GM23338 (cell line): Measurements from ENCODE around the gene TMEM187. TPM values are rescaled to one million over a fixed set of nuclear protein-coding genes. Genes with fewer than 3 reads are reported as not detected.
A peak's percentile ranks its signal among the peaks of the same experiment; 100 is the strongest.

ENCODE experiments used
- ATAC-seq: fragments of 200-7000 bp; cut with Tn5 transposase; 3 replicates; pipeline ENCODE4 v1.9.1; 2020
- DNase-seq: peaks from one replicate; pipeline ENCODE4 v3.0.0-alpha.2; 2015; ENCODE audit warnings: low spot score
- H2AFZ ChIP-seq: fragments of 200-600 bp; sonication (generic); 2 replicates; pipeline ENCODE4 v1.8.0; 2016; ENCODE audit warnings: antibody characterized with exemption, mild to moderate bottlenecking, moderate library complexity
- H3F3A ChIP-seq: fragments of 200-600 bp; sonication (generic); replicated peaks from 2 replicates; pipeline ENCODE4 v1.8.0; 2017; ENCODE audit warnings: antibody characterized with exemption, mixed run types, low read depth
- H3K27ac ChIP-seq: fragments of 200-600 bp; sonication (generic); 2 replicates; pipeline ENCODE4 v1.6.1; 2016; ENCODE audit warnings: low read depth
- H3K27me3 ChIP-seq: fragments of 200-600 bp; sonication (generic); 2 replicates; pipeline ENCODE4 v1.8.0; 2016; ENCODE audit warnings: mild to moderate bottlenecking, mixed run types, moderate library complexity; ENCODE audit not compliant: insufficient read depth
- H3K36me3 ChIP-seq: fragments of 200-600 bp; sonication (generic); 2 replicates; pipeline ENCODE4 v1.8.0; 2016; ENCODE audit warnings: mild to moderate bottlenecking; ENCODE audit not compliant: insufficient read depth
- H3K4me1 ChIP-seq: fragments of 200-600 bp; sonication (generic); 2 replicates; pipeline ENCODE4 v1.8.0; 2016; ENCODE audit warnings: mild to moderate bottlenecking, moderate library complexity; ENCODE audit not compliant: insufficient read depth
- H3K4me2 ChIP-seq: fragments of 200-600 bp; sonication (generic); 2 replicates; pipeline ENCODE4 v1.7.1; 2017; ENCODE audit warnings: mixed run types
- H3K4me3 ChIP-seq: fragments of 200-600 bp; sonication (generic); 2 replicates; pipeline ENCODE4 v1.6.1; 2016; ENCODE audit warnings: mixed run types
- H3K79me2 ChIP-seq: fragments of 200-600 bp; sonication (generic); replicated peaks from 2 replicates; pipeline ENCODE4 v1.8.0; 2017; ENCODE audit warnings: mild to moderate bottlenecking; ENCODE audit not compliant: insufficient read depth
- H3K9me2 ChIP-seq: fragments of 200-600 bp; sonication (generic); 2 replicates; pipeline ENCODE4 v1.8.0; 2017; ENCODE audit not compliant: insufficient read depth
- H4K20me1 ChIP-seq: fragments of 200-600 bp; sonication (generic); replicated peaks from 2 replicates; pipeline ENCODE4 v1.8.0; 2017; ENCODE audit warnings: mild to moderate bottlenecking; ENCODE audit not compliant: insufficient read depth
- H3K27ac Mint-ChIP-seq: 2 replicates; pipeline ENCODE4 v1.8.0; 2020; ENCODE audit warnings: inconsistent platforms, mild to moderate bottlenecking, moderate library complexity, mixed read lengths
- H3K27me3 Mint-ChIP-seq: 3 replicates; pipeline ENCODE4 v1.8.0; 2022; ENCODE audit warnings: low read depth, mild to moderate bottlenecking, moderate library complexity, mixed read lengths, inconsistent platforms; ENCODE audit not compliant: insufficient read depth, poor library complexity
- H3K36me3 Mint-ChIP-seq: 3 replicates; pipeline ENCODE4 v1.8.0; 2021; ENCODE audit warnings: low read depth, mild to moderate bottlenecking, inconsistent platforms, moderate library complexity, mixed read lengths
- H3K4me1 Mint-ChIP-seq: 3 replicates; pipeline ENCODE4 v1.8.0; 2020; ENCODE audit warnings: mild to moderate bottlenecking, inconsistent platforms, mixed read lengths
- H3K4me3 Mint-ChIP-seq: 3 replicates; pipeline ENCODE4 v1.8.0; 2021; ENCODE audit warnings: moderate library complexity, mild to moderate bottlenecking, inconsistent platforms, mixed read lengths
- H3K9me3 Mint-ChIP-seq: 3 replicates; pipeline ENCODE4 v1.8.0; 2020; ENCODE audit warnings: moderate library complexity, mild to moderate bottlenecking, inconsistent platforms, mixed read lengths
- CREB1 ChIP-seq: fragments of 250-450 bp; sonication (Bioruptor Pico); IDR thresholded peaks from 2 replicates; pipeline ENCODE4 v1.5.0; 2020; ENCODE audit warnings: low read depth, mild to moderate bottlenecking, moderate library complexity
- CTCF ChIP-seq, 2 experiments: fragments of 200-600 bp in 1 of 2; sonication (generic) in 1 of 2; conservative IDR thresholded peaks; 2 replicates each; pipeline versions ENCODE4 v1.5.1 to v1.6.1; 2016 to 2017; ENCODE audit warnings: antibody characterized with exemption in 2 of 2, low read depth in 2 of 2, mild to moderate bottlenecking in 2 of 2, moderate library complexity in 1 of 2
- ETS1 ChIP-seq: IDR thresholded peaks from 2 replicates; pipeline ENCODE4 v1.6.1; 2016; ENCODE audit warnings: antibody characterized with exemption
- EZH2 ChIP-seq: fragments of 200-600 bp; sonication (generic); IDR thresholded peaks from one replicate; pipeline ENCODE4 v1.8.0; 2017; ENCODE audit warnings: antibody characterized with exemption, mild to moderate bottlenecking, low read depth; ENCODE audit not compliant: unreplicated experiment
- EZH2phosphoT487 ChIP-seq: fragments of 200-600 bp; sonication (generic); IDR thresholded peaks from one replicate; pipeline ENCODE4 v1.8.1; 2018; ENCODE audit warnings: antibody characterized with exemption; ENCODE audit not compliant: unreplicated experiment
- JUNB ChIP-seq: IDR thresholded peaks from one replicate; pipeline ENCODE4 v1.6.1; 2016; ENCODE audit warnings: antibody characterized with exemption; ENCODE audit not compliant: unreplicated experiment
- NANOG ChIP-seq: IDR thresholded peaks from 2 replicates; pipeline ENCODE4 v1.6.1; 2016; ENCODE audit warnings: antibody characterized with exemption, borderline replicate concordance
- POLR2AphosphoS5 ChIP-seq: IDR thresholded peaks from 2 replicates; pipeline ENCODE4 v1.6.1; 2016; ENCODE audit warnings: antibody characterized with exemption, low read depth
- STAT1 ChIP-seq: IDR thresholded peaks from one replicate; pipeline ENCODE4 v1.6.1; 2016; ENCODE audit warnings: antibody characterized with exemption; ENCODE audit not compliant: unreplicated experiment
- ZNF114 ChIP-seq: fragments of 250-450 bp; sonication (Bioruptor Pico); IDR thresholded peaks from 2 replicates; pipeline ENCODE4 v1.5.0; 2020; ENCODE audit warnings: mild to moderate bottlenecking, moderate library complexity
- ZNF331 ChIP-seq: fragments of 250-450 bp; sonication (Bioruptor Pico); IDR thresholded peaks from 2 replicates; pipeline ENCODE4 v1.5.0; 2020; ENCODE audit warnings: low read depth, mild to moderate bottlenecking, moderate library complexity
- ZNF462 ChIP-seq: fragments of 250-450 bp; sonication (Bioruptor Pico); IDR thresholded peaks from 2 replicates; pipeline ENCODE4 v1.5.0; 2020; ENCODE audit warnings: mild to moderate bottlenecking, moderate library complexity
- polyA plus RNA-seq: library from polyadenylated mRNA; unstranded; fragments of >200 nt; fragmentation: Nextera tagmentation; extraction: Ambion mirVana; gene quantifications from 2 replicates; pipeline ENCODE4 v1.2.1, GENCODE V29; 2016
- total RNA-seq: library from RNA; depleted of rRNA; stranded (reverse); fragments of >200 nt; shearing (Covaris generic); gene quantifications from 2 replicates; pipeline ENCODE4 v1.2.3, GENCODE V29; 2014
- TF ChIP-seq, protein P1 (sequence below): IDR thresholded peaks from one replicate; pipeline ENCODE4 v1.6.1; 2018; ENCODE audit warnings: antibody characterized with exemption; ENCODE audit not compliant: unreplicated experiment

TMEM187 gene
- total and polyA plus RNA-seq, 2 experiments from 2014 or later, result 2.5 to 4.4 TPM

DNA sequence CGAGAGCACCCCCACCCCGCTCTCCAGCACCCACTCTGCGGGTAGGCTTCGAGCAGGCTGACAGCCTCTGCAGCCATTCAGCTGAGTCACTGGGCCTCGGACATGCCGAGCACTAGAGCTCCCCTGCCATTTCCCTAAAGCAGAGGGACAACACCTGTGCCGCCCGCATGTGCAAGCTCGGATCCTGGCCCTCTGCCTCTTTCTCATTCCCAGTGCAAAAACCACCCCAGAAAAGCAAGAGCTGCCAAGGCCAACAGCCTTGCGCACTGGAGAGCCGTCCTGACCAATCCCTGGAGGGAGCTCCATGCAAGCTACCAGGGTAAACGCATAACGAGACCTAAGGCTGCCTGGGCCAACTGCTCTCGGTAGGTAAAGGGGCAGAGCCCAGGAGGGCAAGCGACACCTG lies 6.3 kb upstream of the TMEM187 start:
- Mint-ChIP-seq H3K36me3 (peaks cover 41% of the 10 kb centered on the region), H3K27me3 (peaks cover 7% of the 10 kb centered on the region), H3K4me3 (0 out of 3 replicates have a peak overlapping the region, but pooled peaks have one; percentile 12), H3K9me3 (no peaks in the 10 kb centered on the region; the same call in 2 of the 3 replicates), H3K4me1 (peaks cover 19% of the 10 kb centered on the region), H3K27ac (peak overlapping the region; percentile 82)
- DNase-seq (no peak), ATAC-seq (no peak)
- peaks cover 77% of the 10 kb centered on the region for H3K79me2 ChIP-seq
- H3F3A ChIP-seq, result no peaks in the 10 kb centered on the region
- no peaks in the 10 kb centered on the region for H3K9me2 ChIP-seq
- no peaks in the 10 kb centered on the region for H3K27me3 ChIP-seq
- no peak overlapping the region for H2AFZ ChIP-seq
- no peak overlapping the region for H3K27ac ChIP-seq
- peak overlapping the region; percentile 17; the same call in 1 of the 2 replicates for H3K4me3 ChIP-seq
- TF ChIP-seq CREB1 (CRISPR knock-in tag), result no peak
- TF ChIP-seq ZNF331 (CRISPR knock-in tag), result no peak
- no peak for TF ChIP-seq ETS1
- no peak for TF ChIP-seq ZNF462
- no peak for TF ChIP-seq JUNB
- TF ChIP-seq NANOG, result no peak
- TF ChIP-seq CTCF (conservative IDR thresholded peaks at IDR 0.05; ENCODE audit: low read depth in 2 of 2), result no peak
- no peak for TF ChIP-seq EZH2phosphoT487
- TF ChIP-seq EZH2, result no peak
- no peak for TF ChIP-seq ZNF114 (CRISPR knock-in tag)
- TF ChIP-seq, protein P1, sequence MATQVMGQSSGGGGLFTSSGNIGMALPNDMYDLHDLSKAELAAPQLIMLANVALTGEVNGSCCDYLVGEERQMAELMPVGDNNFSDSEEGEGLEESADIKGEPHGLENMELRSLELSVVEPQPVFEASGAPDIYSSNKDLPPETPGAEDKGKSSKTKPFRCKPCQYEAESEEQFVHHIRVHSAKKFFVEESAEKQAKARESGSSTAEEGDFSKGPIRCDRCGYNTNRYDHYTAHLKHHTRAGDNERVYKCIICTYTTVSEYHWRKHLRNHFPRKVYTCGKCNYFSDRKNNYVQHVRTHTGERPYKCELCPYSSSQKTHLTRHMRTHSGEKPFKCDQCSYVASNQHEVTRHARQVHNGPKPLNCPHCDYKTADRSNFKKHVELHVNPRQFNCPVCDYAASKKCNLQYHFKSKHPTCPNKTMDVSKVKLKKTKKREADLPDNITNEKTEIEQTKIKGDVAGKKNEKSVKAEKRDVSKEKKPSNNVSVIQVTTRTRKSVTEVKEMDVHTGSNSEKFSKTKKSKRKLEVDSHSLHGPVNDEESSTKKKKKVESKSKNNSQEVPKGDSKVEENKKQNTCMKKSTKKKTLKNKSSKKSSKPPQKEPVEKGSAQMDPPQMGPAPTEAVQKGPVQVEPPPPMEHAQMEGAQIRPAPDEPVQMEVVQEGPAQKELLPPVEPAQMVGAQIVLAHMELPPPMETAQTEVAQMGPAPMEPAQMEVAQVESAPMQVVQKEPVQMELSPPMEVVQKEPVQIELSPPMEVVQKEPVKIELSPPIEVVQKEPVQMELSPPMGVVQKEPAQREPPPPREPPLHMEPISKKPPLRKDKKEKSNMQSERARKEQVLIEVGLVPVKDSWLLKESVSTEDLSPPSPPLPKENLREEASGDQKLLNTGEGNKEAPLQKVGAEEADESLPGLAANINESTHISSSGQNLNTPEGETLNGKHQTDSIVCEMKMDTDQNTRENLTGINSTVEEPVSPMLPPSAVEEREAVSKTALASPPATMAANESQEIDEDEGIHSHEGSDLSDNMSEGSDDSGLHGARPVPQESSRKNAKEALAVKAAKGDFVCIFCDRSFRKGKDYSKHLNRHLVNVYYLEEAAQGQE, result no peak
- no peak for TF ChIP-seq STAT1
- TF ChIP-seq POLR2AphosphoS5, result no peak
- H4K20me1 ChIP-seq, result peaks cover 17% of the 10 kb centered on the region
- H3K4me2 ChIP-seq, result no peak overlapping the region
- H3K36me3 ChIP-seq, result no peaks in the 10 kb centered on the region
- H3K4me1 ChIP-seq, result peaks cover 12% of the 10 kb centered on the region
